Right lobe of liver (tissue), 4 donors: Measurements from ENCODE around the gene CYS1.

Experiments
- POLR2A ChIP-seq: fragments of 450-650 bp; IDR thresholded peaks from one replicate; pipeline ENCODE4 v1.6.1; 2017; ENCODE audit warnings: antibody characterized with exemption, mild to moderate bottlenecking
- TF ChIP-seq, protein P1 (sequence below), 4 donors: fragments of 200-600 bp in 3 of 4; fragments of 450-650 bp in 1 of 4; IDR thresholded peaks; one replicate each; pipeline versions ENCODE4 v1.5.1 to v1.8.0; 2016 to 2022; ENCODE audit warnings: antibody characterized with exemption in 4 of 4, mild to moderate bottlenecking in 2 of 4
- donor health status: DM: no; HTN: no; CAD: no.
- donor health status: DM: no; HTN: no; CAD: no.
- donor health status: DM: no; HTN: yes; CAD: no.

DNA sequence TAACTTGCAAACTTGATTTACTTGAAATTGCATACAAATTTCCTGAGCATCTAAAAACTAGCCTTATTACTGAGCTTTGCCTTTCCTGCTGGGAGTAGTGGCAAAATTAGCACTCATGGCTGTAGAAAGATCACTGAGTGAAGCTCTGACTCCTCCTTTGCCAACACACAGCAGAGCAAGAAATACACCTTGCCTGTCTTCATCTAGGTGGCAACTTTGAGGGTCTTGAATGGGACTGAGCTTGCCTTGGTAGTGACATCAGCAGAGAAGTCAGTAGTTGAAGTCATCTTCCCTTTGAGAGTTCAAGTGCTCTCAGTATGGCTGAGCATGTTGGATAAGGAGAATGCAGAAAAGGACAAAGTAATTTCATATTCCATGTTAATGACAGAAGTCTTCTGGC is 48.2 kb upstream of the CYS1 start:
- TF ChIP-seq, protein P1, sequence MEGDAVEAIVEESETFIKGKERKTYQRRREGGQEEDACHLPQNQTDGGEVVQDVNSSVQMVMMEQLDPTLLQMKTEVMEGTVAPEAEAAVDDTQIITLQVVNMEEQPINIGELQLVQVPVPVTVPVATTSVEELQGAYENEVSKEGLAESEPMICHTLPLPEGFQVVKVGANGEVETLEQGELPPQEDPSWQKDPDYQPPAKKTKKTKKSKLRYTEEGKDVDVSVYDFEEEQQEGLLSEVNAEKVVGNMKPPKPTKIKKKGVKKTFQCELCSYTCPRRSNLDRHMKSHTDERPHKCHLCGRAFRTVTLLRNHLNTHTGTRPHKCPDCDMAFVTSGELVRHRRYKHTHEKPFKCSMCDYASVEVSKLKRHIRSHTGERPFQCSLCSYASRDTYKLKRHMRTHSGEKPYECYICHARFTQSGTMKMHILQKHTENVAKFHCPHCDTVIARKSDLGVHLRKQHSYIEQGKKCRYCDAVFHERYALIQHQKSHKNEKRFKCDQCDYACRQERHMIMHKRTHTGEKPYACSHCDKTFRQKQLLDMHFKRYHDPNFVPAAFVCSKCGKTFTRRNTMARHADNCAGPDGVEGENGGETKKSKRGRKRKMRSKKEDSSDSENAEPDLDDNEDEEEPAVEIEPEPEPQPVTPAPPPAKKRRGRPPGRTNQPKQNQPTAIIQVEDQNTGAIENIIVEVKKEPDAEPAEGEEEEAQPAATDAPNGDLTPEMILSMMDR (IDR thresholded peaks at IDR 0.05) = no peak
- TF ChIP-seq POLR2A = no peak
